Immature natural killer cell (primary cell): ENCODE results near the gene CAPS. TPM values are rescaled to one million over a fixed set of nuclear protein-coding genes. Genes with fewer than 3 reads are reported as not detected.

Source experiments
- DNase-seq, 3 donors: peaks; one replicate each; pipeline ENCODE4 v3.0.0; 2022; ENCODE audit warnings: mixed read lengths in 1 of 3
- H3K27ac Mint-ChIP-seq, 6 donors: one replicate each; pipeline ENCODE4 v1.8.0; 2020; ENCODE audit warnings: mixed read lengths in 6 of 6, mild to moderate bottlenecking in 5 of 6, inconsistent platforms in 4 of 6, moderate library complexity in 3 of 6
- H3K27me3 Mint-ChIP-seq, 3 donors: one replicate each; pipeline ENCODE4 v1.8.0; 2020 to 2021; ENCODE audit warnings: low read depth in 3 of 3, mild to moderate bottlenecking in 3 of 3, mixed read lengths in 3 of 3, moderate library complexity in 3 of 3, inconsistent platforms in 1 of 3
- H3K36me3 Mint-ChIP-seq, 3 donors: one replicate each; pipeline ENCODE4 v1.8.0; 2020; ENCODE audit warnings: mixed read lengths in 3 of 3, inconsistent platforms in 2 of 3, mild to moderate bottlenecking in 2 of 3
- H3K4me1 Mint-ChIP-seq, 2 donors: one replicate each; pipeline ENCODE4 v1.8.0; 2020; ENCODE audit warnings: inconsistent platforms in 2 of 2, mild to moderate bottlenecking in 2 of 2, mixed read lengths in 2 of 2, moderate library complexity in 1 of 2
- H3K4me3 Mint-ChIP-seq, 5 donors: one replicate each; pipeline ENCODE4 v1.8.0; 2020; ENCODE audit warnings: mild to moderate bottlenecking in 5 of 5, mixed read lengths in 5 of 5, inconsistent platforms in 3 of 5, moderate library complexity in 3 of 5
- H3K9me3 Mint-ChIP-seq, 6 donors: one replicate each; pipeline ENCODE4 v1.8.0; 2020; ENCODE audit warnings: mild to moderate bottlenecking in 6 of 6, mixed read lengths in 6 of 6, inconsistent platforms in 4 of 6, moderate library complexity in 3 of 6
- polyA plus RNA-seq, 3 donors: library from polyadenylated mRNA; unstranded; fragments of 300-500 nt; fragmentation: Illumina TruSeq; gene quantifications; one replicate each; pipeline ENCODE4 v1.2.3, GENCODE V29; 2021

Gene CAPS
- polyA plus RNA-seq, 3 donors from 2014 or later: 0.32 to 4.1 (median 2.2) TPM

GRCh38 chr19:5963855-5964254, 49.8 kb downstream of the CAPS start:
- no peak for DNase-seq
- Mint-ChIP-seq H3K4me1 (peaks cover 84 to 93% of the 10 kb centered on the region in 2 donors), H3K27me3 (peaks cover 0 to 5% (median 0%) of the 10 kb centered on the region in 3 donors), H3K27ac (peak overlapping the region; percentile 69 to 98 (median 96)), H3K36me3 (peaks cover 0 to 4% (median 0%) of the 10 kb centered on the region in 3 donors), H3K9me3 (no peaks in the 10 kb centered on the region), H3K4me3 (no peak overlapping the region)

DNA sequence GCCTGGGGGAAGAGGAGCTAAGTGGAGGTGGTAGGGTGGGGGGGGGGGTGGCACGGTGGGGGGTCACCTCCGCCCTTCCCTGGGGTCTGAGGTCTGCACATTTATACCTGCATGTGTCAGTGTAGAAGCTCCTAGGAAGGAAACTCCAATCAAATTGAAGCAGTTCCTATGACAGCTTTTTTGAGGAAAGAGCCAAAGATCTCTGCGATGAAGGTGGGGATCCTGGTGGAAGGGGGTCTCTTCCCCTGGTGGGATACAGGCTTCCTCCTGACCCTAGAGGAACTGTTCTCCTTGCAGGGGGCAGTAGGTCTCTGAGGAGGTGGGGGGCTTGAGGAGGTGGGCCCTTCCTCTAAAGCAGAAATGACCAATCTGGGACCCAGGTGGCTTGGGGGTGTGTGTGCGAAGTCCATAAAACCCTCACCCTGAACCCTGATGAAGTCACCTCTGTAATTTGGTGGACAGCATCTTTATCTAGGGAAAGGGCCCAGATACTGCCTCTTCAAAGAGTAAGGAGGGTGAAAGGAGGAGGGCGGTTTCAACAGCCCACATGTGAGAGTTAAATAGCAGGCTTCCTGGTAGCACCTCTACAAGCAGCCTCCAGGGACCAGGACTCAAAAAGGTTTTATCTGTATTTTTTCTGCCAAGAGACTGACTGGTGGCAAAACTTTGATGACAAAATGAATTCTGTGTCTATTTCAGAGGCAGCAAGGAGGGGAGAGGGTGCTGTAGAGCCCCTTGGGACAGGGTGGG, 50.9 kb downstream of the CAPS start:
- Mint-ChIP-seq H3K27ac (peak overlapping the region in 5 of 6 donors; percentile 36 to 96 (median 53)), H3K36me3 (peaks cover 0 to 4% (median 0%) of the 10 kb centered on the region in 3 donors), H3K27me3 (peaks cover 0 to 5% (median 0%) of the 10 kb centered on the region in 3 donors), H3K9me3 (no peaks in the 10 kb centered on the region), H3K4me3 (no peak overlapping the region), H3K4me1 (peaks cover 76 to 95% of the 10 kb centered on the region in 2 donors)
- no peak for DNase-seq

Other genes with a start within 250 kb of the CAPS start
- 100 to 1,000 TPM in 1 of 3 donors, 10 to 100 TPM in 2; 85.1 to 134 (median 98.2) TPM for gene MICOS13, start 233.7 kb upstream of the CAPS start, polyA plus RNA-seq
- 1 to 10 TPM; 2.0 to 3.1 (median 2.5) TPM for gene HSD11B1L, start 233.2 kb upstream of the CAPS start, polyA plus RNA-seq
- gene RPL36, start 224.0 kb upstream of the CAPS start, polyA plus RNA-seq: 1,000 to 10,000 TPM in 1 of 3 donors, 100 to 1,000 TPM in 2; 550 to 1,524 (median 935) TPM
- gene LONP1, start 194.1 kb upstream of the CAPS start, polyA plus RNA-seq: 10 to 100 TPM in 2 of 3 donors, 1 to 10 TPM in 1; 8.4 to 24.2 (median 11.3) TPM
- not detected for gene CATSPERD, start 193.6 kb upstream of the CAPS start, polyA plus RNA-seq
- gene PRR22, start 129.5 kb upstream of the CAPS start, polyA plus RNA-seq: not detected
- 10 to 100 TPM; 21.2 to 42.5 (median 33.4) TPM for gene DUS3L, start 123.1 kb upstream of the CAPS start, polyA plus RNA-seq
- under 1 TPM in 1 of 3 donors, not detected in 2; 0.56 TPM for gene NRTN, start 109.2 kb upstream of the CAPS start, polyA plus RNA-seq
- not detected for gene FUT6, start 74.6 kb upstream of the CAPS start, polyA plus RNA-seq
- gene FUT3, start 62.8 kb upstream of the CAPS start, polyA plus RNA-seq: not detected
- not detected for gene FUT5, start 43.7 kb upstream of the CAPS start, polyA plus RNA-seq
- gene NDUFA11, start 10.5 kb upstream of the CAPS start, polyA plus RNA-seq: 100 to 1,000 TPM; 329 to 666 (median 378) TPM
- gene VMAC, start 9.4 kb upstream of the CAPS start, polyA plus RNA-seq: 1 to 10 TPM; 2.2 to 6.5 (median 5.2) TPM
- 10 to 100 TPM in 1 of 3 donors, 1 to 10 TPM in 2; 3.2 to 14.5 (median 4.4) TPM for gene RANBP3, start 63.9 kb downstream of the CAPS start, polyA plus RNA-seq
- gene RFX2, start 196.2 kb downstream of the CAPS start, polyA plus RNA-seq: 1 to 10 TPM in 2 of 3 donors, not detected in 1; 2.2 to 3.9 TPM
- gene ACSBG2, start 221.4 kb downstream of the CAPS start, polyA plus RNA-seq: under 1 TPM in 1 of 3 donors, not detected in 2; 0.38 TPM